Epithelial cell of esophagus (primary cell): ENCODE results near the gene UBAC1.
A peak's percentile ranks its signal among the peaks of the same experiment; 100 is the strongest.
"Not testable (repeated sequence)": the region's sequence is repeated elsewhere in the genome, so short reads cannot be mapped to it uniquely, and the experiment has no call there.

Experiments
- DNase-seq: peaks from one replicate; pipeline ENCODE4 v3.0.0; 2010; ENCODE audit warnings: low read depth
- H3K4me3 ChIP-seq: 2 replicates; pipeline ENCODE4 v1.5.1; 2011; ENCODE audit warnings: mild to moderate bottlenecking, low read length, control low read depth
- TF ChIP-seq, protein P1 (sequence below): IDR thresholded peaks from 2 replicates; pipeline ENCODE4 v1.5.1; 2011; ENCODE audit warnings: low read depth, mild to moderate bottlenecking, low read length, control low read depth, inconsistent platforms; ENCODE audit not compliant: insufficient read depth; ENCODE audit errors: missing control alignments

The UBAC1 gene

DNA sequence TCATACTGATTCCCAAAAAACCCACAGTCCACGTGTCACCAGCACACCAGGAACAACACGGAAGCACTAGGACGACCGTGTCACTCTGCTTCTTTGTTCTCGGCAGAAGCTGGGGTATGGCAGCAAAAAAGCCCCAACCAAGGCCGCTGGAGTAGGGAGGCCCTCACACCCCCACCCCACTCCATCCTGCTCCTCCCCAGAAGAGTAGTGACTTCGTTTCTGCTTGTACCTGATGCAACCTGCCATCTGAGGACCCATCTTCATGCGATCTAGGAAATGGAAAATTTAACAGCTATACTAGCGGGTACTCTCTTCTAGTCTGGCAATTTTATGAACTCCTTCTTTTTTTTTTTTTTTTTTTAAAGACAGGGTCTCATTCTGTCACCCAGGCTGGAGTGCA is 3.7 kb downstream of the UBAC1 start:
- H3K4me3 ChIP-seq: no peak overlapping the region
- TF ChIP-seq, protein P1, sequence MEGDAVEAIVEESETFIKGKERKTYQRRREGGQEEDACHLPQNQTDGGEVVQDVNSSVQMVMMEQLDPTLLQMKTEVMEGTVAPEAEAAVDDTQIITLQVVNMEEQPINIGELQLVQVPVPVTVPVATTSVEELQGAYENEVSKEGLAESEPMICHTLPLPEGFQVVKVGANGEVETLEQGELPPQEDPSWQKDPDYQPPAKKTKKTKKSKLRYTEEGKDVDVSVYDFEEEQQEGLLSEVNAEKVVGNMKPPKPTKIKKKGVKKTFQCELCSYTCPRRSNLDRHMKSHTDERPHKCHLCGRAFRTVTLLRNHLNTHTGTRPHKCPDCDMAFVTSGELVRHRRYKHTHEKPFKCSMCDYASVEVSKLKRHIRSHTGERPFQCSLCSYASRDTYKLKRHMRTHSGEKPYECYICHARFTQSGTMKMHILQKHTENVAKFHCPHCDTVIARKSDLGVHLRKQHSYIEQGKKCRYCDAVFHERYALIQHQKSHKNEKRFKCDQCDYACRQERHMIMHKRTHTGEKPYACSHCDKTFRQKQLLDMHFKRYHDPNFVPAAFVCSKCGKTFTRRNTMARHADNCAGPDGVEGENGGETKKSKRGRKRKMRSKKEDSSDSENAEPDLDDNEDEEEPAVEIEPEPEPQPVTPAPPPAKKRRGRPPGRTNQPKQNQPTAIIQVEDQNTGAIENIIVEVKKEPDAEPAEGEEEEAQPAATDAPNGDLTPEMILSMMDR: no peak
- DNase-seq: no peak

GRCh38 chr9:135956802-135957174 is 4.4 kb downstream of the UBAC1 start:
- H3K4me3 ChIP-seq: no peak overlapping the region
- TF ChIP-seq, protein P1: no peak
- no peak for DNase-seq

GRCh38 chr9:135955934-135956801 is 5.0 kb downstream of the UBAC1 start:
- DNase-seq: no peak
- H3K4me3 ChIP-seq: no peak overlapping the region
- TF ChIP-seq, protein P1: no peak

DNA sequence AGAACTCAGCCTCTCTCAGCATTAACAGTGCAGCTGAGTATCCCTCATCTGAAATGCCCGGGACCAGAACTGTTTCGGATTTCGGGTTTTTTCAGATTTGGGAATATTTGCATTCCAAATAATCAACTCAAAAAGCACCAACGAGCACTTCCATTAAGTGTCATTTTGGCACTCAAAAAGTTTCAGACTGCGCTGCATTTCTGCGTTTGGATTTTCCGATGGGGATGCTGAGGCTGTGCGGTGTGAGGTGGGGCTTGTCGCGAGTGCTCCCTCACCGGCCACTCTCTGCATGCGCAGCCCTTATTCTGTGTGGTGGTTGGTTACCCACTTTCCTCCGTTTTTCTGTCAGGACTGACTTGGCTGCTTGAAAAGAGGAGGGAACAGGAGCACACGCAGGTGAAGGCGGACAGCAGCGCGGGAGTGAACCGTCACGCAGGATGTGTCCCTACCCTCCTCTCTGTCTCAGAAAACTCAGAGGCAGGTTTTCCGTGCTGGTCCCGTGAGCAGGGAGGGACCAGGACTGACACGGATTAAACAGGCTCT is 8.4 kb downstream of the UBAC1 start:
- DNase-seq: no peak
- H3K4me3 ChIP-seq: no peak overlapping the region
- TF ChIP-seq, protein P1: no peak

GRCh38 chr9:135951889-135952663 is 9.1 kb downstream of the UBAC1 start:
- no peak overlapping the region for H3K4me3 ChIP-seq
- TF ChIP-seq, protein P1: no peak
- peak; percentile 98 for DNase-seq

- H3K4me3 ChIP-seq: not testable (repeated sequence)
These were observed 9.9 kb downstream of the UBAC1 start for GRCh38 chr9:135951310-135951709.

DNA sequence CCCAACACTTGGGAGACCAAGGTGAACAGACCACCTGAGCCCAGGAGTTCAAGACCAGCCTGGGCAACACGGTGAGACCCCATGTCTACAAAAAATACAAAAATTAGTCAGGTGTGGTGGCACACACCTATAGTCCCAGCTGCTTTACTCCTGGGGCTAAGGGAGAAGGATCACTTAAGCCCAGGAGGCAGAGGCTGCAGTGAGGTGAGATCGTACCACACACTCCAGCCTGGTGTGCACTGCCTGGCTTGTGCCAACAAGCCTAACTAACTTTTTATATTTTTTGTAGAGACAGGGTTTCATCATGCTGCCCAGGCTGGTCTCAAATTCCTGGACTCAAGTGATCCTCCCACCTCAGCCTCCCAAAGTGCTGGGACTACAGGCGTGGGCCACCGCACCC is 10.3 kb downstream of the UBAC1 start:
- H3K4me3 ChIP-seq: not testable (repeated sequence)
- DNase-seq: peak; percentile 65

More at GRCh38 chr9:135951310-135951709, 9.9 kb downstream of the UBAC1 start:
- DNase-seq: not testable (repeated sequence)
